Right lobe of liver (tissue), 6 donors: ENCODE results near the gene SNX19. TPM values are rescaled to one million over a fixed set of nuclear protein-coding genes. Genes with fewer than 3 reads are reported as not detected.

ENCODE experiments used
- ATAC-seq, 4 donors: fragments of 200-7000 bp; cut with Tn5 transposase; one replicate each; pipeline ENCODE4 v1.9.1; 2020; ENCODE audit warnings: mild to moderate bottlenecking in 4 of 4, moderate library complexity in 4 of 4
- DNase-seq, 3 donors: peaks; one replicate each; pipeline ENCODE4 v3.0.0-alpha.2; 2020
- H3K27ac ChIP-seq, 3 donors: fragments of 200-600 bp; one replicate each; pipeline ENCODE4 v1.8.0; 2022
- H3K27me3 ChIP-seq, 2 donors: fragments of 200-600 bp; one replicate each; pipeline ENCODE4 v1.8.0; 2022
- H3K36me3 ChIP-seq, 4 donors: fragments of 200-600 bp; sonication (generic) in 1 of 4; one replicate each; pipeline versions ENCODE4 v1.5.1 to v1.8.0; 2017 to 2022; ENCODE audit warnings: control low read depth in 1 of 4
- H3K4me1 ChIP-seq, 4 donors: fragments of 200-600 bp; sonication (generic) in 1 of 4; one replicate each; pipeline versions ENCODE4 v1.5.1 to v1.8.0; 2017 to 2022; ENCODE audit warnings: control low read depth in 1 of 4
- H3K4me3 ChIP-seq, 3 donors: fragments of 200-600 bp; one replicate each; pipeline ENCODE4 v1.8.0; 2022
- H3K9me3 ChIP-seq, 4 donors: fragments of 200-600 bp; sonication (generic) in 1 of 4; one replicate each; pipeline versions ENCODE4 v1.5.1 to v1.8.0; 2017 to 2022; ENCODE audit warnings: control low read depth in 1 of 4
- POLR2A ChIP-seq: fragments of 450-650 bp; IDR thresholded peaks from one replicate; pipeline ENCODE4 v1.6.1; 2017; ENCODE audit warnings: antibody characterized with exemption, mild to moderate bottlenecking
- WGBS: methylation state at CpG from one replicate; pipeline ENCODE4 v1.1.6; 2018; ENCODE audit warnings: low coverage, low lambda C conversion rate; ENCODE audit not compliant: insufficient coverage; ENCODE audit errors: missing lambda C conversion rate; 5-methylcytosine and 5-hydroxymethylcytosine counted together
- intact Hi-C, 2 donors: fragments of 100-400 bp; cut with DNase I; formaldehyde crosslinking; loops; one replicate each; pipeline versions ENCODE4 v1.11.2 to v1.14.1; 2022
- total RNA-seq, 6 experiments: library from RNA; depleted of rRNA in 2 of 6; stranded (reverse); fragments of >200 nt in 2 of 6; fragmentation: NEBNext Ultra II Directional in 3 of 6; extraction: Animal tissue kit (Norgen Biotek cat#: 25700) in 3 of 6; gene quantifications; one replicate each; pipeline versions ENCODE4 v1.1.0 to v1.2.4, GENCODE V29; 2016 to 2023
- TF ChIP-seq, protein P1 (sequence below), 4 donors: fragments of 200-600 bp in 3 of 4; fragments of 450-650 bp in 1 of 4; IDR thresholded peaks; one replicate each; pipeline versions ENCODE4 v1.5.1 to v1.8.0; 2016 to 2022; ENCODE audit warnings: antibody characterized with exemption in 4 of 4, mild to moderate bottlenecking in 2 of 4
- donor health status: DM: no; HTN: yes; CAD: no.
- donor health status: DM: no; HTN: no; CAD: no.
- donor health status: DM: no; HTN: no; CAD: no.
- donor health status: DM: no; HTN: yes; CAD: no.
- donor health status: DM: no; HTN: yes; CAD: no.

Gene SNX19
- total RNA-seq, 6 experiments from 2014 or later = 23.3 to 74.4 (median 32.7) TPM

DNA sequence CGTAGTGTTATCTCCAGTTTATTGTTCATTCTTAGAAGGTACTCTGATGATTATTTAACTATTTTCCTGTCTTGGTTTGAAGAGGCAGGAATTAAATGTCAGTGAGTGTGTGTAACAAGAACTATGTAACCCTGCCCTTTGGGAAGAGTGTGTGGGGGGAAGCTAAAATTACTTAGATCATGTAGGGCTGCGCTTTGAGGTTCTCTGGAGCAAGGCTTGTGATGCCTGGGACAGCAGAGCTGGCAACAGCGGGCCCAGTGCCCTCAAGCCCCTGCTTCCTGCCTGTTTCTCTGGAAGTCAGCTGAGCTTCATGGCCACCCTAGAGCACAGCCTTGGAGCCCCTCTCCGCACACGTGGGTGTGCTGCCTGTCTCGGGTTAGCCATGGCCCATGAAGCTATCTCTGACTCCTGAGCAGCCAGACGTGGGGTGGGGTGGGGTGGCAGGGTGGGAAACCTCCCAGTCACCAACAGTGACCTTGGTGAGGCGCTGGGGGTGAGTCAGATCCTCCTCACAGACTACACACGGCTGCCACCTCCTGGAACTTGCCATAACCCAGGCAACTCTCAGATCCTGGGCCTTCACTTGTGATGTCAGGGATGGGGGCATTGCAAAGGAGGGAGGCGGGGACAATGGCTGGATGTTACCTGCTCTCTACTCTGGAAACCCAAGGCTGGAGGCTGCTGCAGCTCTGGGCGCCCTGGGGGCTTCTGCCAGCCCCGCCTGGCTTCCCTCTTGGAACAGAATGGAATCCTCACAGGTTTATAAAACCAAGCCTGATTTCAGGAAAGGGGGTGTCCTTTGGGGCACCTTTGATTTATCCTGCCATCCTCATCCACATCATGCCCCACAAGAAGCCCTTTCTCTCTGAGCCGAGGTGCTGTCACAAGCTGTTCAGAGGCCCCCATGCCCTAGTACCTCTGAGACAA, 88.6 kb downstream of the SNX19 start:
- 55% methylated on average over 4 of the region's 13 CpGs for WGBS
- H3K36me3 ChIP-seq = no peaks in the 10 kb centered on the region
- DNase-seq (peak in 1 of 3 donors; percentile 31), ATAC-seq (peak in 3 of 4 donors; percentile 24 to 78 (median 38))
- H3K9me3 ChIP-seq = no peaks in the 10 kb centered on the region
- no peak overlapping the region for H3K4me3 ChIP-seq
- TF ChIP-seq, protein P1, sequence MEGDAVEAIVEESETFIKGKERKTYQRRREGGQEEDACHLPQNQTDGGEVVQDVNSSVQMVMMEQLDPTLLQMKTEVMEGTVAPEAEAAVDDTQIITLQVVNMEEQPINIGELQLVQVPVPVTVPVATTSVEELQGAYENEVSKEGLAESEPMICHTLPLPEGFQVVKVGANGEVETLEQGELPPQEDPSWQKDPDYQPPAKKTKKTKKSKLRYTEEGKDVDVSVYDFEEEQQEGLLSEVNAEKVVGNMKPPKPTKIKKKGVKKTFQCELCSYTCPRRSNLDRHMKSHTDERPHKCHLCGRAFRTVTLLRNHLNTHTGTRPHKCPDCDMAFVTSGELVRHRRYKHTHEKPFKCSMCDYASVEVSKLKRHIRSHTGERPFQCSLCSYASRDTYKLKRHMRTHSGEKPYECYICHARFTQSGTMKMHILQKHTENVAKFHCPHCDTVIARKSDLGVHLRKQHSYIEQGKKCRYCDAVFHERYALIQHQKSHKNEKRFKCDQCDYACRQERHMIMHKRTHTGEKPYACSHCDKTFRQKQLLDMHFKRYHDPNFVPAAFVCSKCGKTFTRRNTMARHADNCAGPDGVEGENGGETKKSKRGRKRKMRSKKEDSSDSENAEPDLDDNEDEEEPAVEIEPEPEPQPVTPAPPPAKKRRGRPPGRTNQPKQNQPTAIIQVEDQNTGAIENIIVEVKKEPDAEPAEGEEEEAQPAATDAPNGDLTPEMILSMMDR (IDR thresholded peaks at IDR 0.05) = peak in 1 of 4 donors; percentile 25
- no peak for TF ChIP-seq POLR2A
- no peaks in the 10 kb centered on the region for H3K27me3 ChIP-seq
- intact Hi-C loops = no loop called here
- H3K4me1 ChIP-seq = no peaks in the 10 kb centered on the region
- H3K27ac ChIP-seq = no peak overlapping the region

DNA sequence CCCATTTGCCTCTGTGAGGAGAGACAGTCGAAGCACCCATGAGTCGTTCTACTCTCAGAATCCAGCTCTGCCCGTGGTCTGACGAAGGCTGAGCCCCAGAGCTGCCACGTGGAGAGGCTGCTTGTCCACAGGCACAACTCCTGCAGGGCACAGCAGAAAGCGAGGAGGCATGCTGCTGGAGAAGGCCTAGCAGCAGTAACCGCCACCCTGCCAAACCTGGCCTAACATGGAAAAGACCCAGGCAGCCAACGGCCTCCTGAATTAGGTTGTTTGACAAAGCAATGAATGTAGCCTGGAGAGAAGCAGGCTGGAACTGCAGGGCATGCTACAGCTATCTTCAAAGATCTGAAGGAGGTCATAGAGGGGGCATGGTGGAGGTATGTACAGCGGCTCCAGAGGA, 89.7 kb downstream of the SNX19 start:
- no peak for ATAC-seq
- H3K4me3 ChIP-seq = no peak overlapping the region
- H3K27me3 ChIP-seq = no peaks in the 10 kb centered on the region
- H3K27ac ChIP-seq = no peak overlapping the region
- no peaks in the 10 kb centered on the region for H3K36me3 ChIP-seq
- intact Hi-C loops = no loop called here
- H3K4me1 ChIP-seq = no peaks in the 10 kb centered on the region
- TF ChIP-seq, protein P1 (IDR thresholded peaks at IDR 0.05) = no peak
- TF ChIP-seq POLR2A = no peak
- DNase-seq = no peak
- WGBS = 86% methylated on average over 4 of the region's 9 CpGs
- H3K9me3 ChIP-seq = no peaks in the 10 kb centered on the region

DNA sequence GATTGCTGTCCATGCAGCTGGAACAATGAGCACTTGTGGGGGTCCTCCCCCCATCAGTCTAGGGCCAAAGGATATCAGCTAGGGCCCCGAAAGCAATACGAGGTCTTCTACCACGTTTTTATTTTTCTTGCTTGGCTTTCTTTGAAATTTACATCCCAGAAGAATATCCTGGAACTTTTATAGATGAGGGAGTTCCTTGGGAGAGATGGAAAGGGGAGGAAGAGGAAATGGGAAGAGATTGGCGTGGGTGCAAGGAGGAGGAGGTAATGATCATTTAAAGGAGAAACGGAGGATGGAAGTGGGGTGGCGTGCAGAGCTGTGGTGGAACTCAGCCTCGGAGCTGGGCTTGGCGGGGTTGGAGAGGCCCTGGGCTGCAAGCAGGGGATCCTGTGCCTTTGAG, 90.3 kb downstream of the SNX19 start:
- TF ChIP-seq POLR2A = no peak
- TF ChIP-seq, protein P1 (IDR thresholded peaks at IDR 0.05) = no peak
- 56% methylated on average over 7 of the region's 8 CpGs for WGBS
- Histone ChIP-seq H3K9me3 (no peaks in the 10 kb centered on the region), H3K27me3 (no peaks in the 10 kb centered on the region), H3K27ac (no peak overlapping the region), H3K36me3 (no peaks in the 10 kb centered on the region), H3K4me3 (no peak overlapping the region), H3K4me1 (no peaks in the 10 kb centered on the region)
- intact Hi-C loops = no loop called here
- no peak for ATAC-seq
- DNase-seq = no peak

DNA sequence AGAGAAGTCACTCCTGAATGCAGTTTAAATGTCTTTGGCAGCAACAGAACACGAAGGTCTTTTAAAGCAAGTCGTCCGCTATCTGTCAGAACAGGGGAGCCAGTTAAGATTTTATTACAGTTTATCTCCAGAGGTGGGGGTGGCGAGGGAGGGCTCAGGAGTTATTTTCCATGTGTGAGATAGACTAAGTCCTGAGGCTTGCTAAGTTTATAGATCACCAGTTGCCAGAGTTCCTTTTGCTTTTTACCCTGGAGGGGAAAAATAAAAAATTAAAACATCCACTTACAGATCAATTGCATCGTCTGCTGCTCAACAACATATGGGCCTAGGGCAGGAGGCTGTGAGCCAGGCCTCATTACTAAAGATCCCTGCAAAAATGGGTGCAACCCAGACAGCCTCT, 90.7 kb downstream of the SNX19 start:
- WGBS = 64% methylated on average over 3 of the region's 5 CpGs
- Histone ChIP-seq H3K9me3 (no peaks in the 10 kb centered on the region), H3K27ac (no peak overlapping the region), H3K4me1 (no peaks in the 10 kb centered on the region), H3K4me3 (no peak overlapping the region), H3K27me3 (no peaks in the 10 kb centered on the region), H3K36me3 (no peaks in the 10 kb centered on the region)
- no peak for DNase-seq
- TF ChIP-seq, protein P1 (IDR thresholded peaks at IDR 0.05) = no peak
- no peak for TF ChIP-seq POLR2A
- no peak for ATAC-seq
- intact Hi-C loops = no loop called here
